T-cell (primary cell): ENCODE data around the gene SLC24A1. TPM values are rescaled to one million over a fixed set of nuclear protein-coding genes. Genes with fewer than 3 reads are reported as not detected.
"Not testable (repeated sequence)": the region's sequence is repeated elsewhere in the genome, so short reads cannot be mapped to it uniquely, and the experiment has no call there.

Experiments
- ATAC-seq, 4 experiments: fragments of 200-7000 bp in 3 of 4; fragments of 150-1000 bp in 1 of 4; cut with Tn5 transposase; replicated peaks in 1 of 4; 1 replicate in 3 of 4; 2 replicates in 1 of 4; pipeline ENCODE4 v1.10.0; 2021; ENCODE audit warnings: moderate library complexity in 3 of 4, mild to moderate bottlenecking in 2 of 4, moderate number of reproducible peaks in 1 of 4
- CTCF ChIA-PET, 2 donors: fragments of 300-600 bp; sonication (Branson Sonifier 250); formaldehyde crosslinking; loops; one replicate each; lab custom pipeline; 2022; ENCODE audit warnings: antibody characterized with exemption in 2 of 2; lab: Charles Lee
- POLR2A ChIA-PET, 2 donors: fragments of 300-600 bp; sonication (Branson Sonifier 250); formaldehyde crosslinking; loops; one replicate each; lab custom pipeline; 2022; ENCODE audit warnings: antibody characterized with exemption in 2 of 2; lab: Charles Lee
- DNase-seq, 35 experiments: peaks; one replicate each; pipeline versions ENCODE4 v3.0.0 to v3.0.0-alpha.2; 2013 to 2023
- H3K27ac ChIP-seq: one replicate; pipeline ENCODE4 v1.5.1; 2013; ENCODE audit warnings: low read length
- H3K27me3 ChIP-seq, 2 experiments: replicated peaks in 1 of 2; 1 replicate in 1 of 2; 2 replicates in 1 of 2; pipeline versions ENCODE4 v1.6.1 to v1.7.0; 2013; ENCODE audit warnings: low read length in 1 of 2, mixed read lengths in 1 of 2; ENCODE audit not compliant: control insufficient read depth in 2 of 2, insufficient read depth in 2 of 2; ENCODE audit errors: extremely low read depth in 1 of 2
- H3K36me3 ChIP-seq, 2 donors: 1 replicate in 1 of 2; 2 replicates in 1 of 2; pipeline versions ENCODE4 v1.6.1 to v1.7.0; 2013; ENCODE audit warnings: low read length in 1 of 2; ENCODE audit not compliant: control insufficient read depth in 2 of 2, insufficient read depth in 1 of 2; ENCODE audit errors: extremely low read depth in 1 of 2
- H3K4me1 ChIP-seq, 2 experiments: 1 replicate in 1 of 2; 2 replicates in 1 of 2; pipeline versions ENCODE4 v1.6.1 to v1.7.0; 2013; ENCODE audit warnings: low read length in 2 of 2, mixed read lengths in 1 of 2; ENCODE audit not compliant: insufficient read depth in 2 of 2, control insufficient read depth in 1 of 2; ENCODE audit errors: extremely low read depth in 1 of 2
- H3K4me3 ChIP-seq, 2 donors: 1 replicate in 1 of 2; 2 replicates in 1 of 2; pipeline versions ENCODE4 v1.5.1 to v1.7.0; 2013; ENCODE audit warnings: mild to moderate bottlenecking in 2 of 2, low read length in 1 of 2, moderate library complexity in 1 of 2; ENCODE audit not compliant: control insufficient read depth in 1 of 2; ENCODE audit errors: extremely low read depth in 1 of 2
- H3K9me3 ChIP-seq: 2 replicates; pipeline ENCODE4 v1.7.0; 2013
- H3K27ac Mint-ChIP-seq, 2 donors: one replicate each; pipeline ENCODE4 v1.8.0; 2020 to 2021; ENCODE audit warnings: mild to moderate bottlenecking in 2 of 2, mixed read lengths in 2 of 2
- H3K27me3 Mint-ChIP-seq, 2 donors: one replicate each; pipeline ENCODE4 v1.8.0; 2021 to 2022; ENCODE audit warnings: mixed read lengths in 2 of 2
- H3K36me3 Mint-ChIP-seq: one replicate; pipeline ENCODE4 v1.8.0; 2021; ENCODE audit warnings: mixed read lengths
- H3K4me1 Mint-ChIP-seq, 3 donors: one replicate each; pipeline ENCODE4 v1.8.0; 2020 to 2022; ENCODE audit warnings: mixed read lengths in 3 of 3, mild to moderate bottlenecking in 1 of 3
- H3K4me3 Mint-ChIP-seq, 3 donors: one replicate each; pipeline ENCODE4 v1.8.0; 2020 to 2022; ENCODE audit warnings: mild to moderate bottlenecking in 3 of 3, mixed read lengths in 3 of 3, moderate library complexity in 3 of 3
- H3K9me3 Mint-ChIP-seq, 3 donors: one replicate each; pipeline ENCODE4 v1.8.0; 2020 to 2022; ENCODE audit warnings: mixed read lengths in 3 of 3
- WGBS: methylation state at CpG from one replicate; pipeline ENCODE4 v1.1.5; 2013; ENCODE audit warnings: missing lambda C conversion rate; ENCODE audit not compliant: insufficient coverage; 5-methylcytosine and 5-hydroxymethylcytosine counted together
- total RNA-seq, 35 experiments: library from RNA in 6 of 35; stranded (reverse) in 6 of 35; fragments of 120-200 nt in 1 of 35; gene quantifications; one replicate each; pipeline versions ENCODE4 v1.2.1 to v1.2.4 and lab custom pipeline; 2013 to 2026

Gene SLC24A1
- total RNA-seq, 5 donors from 2014 or later (not counting 1 experiment from before 2014, with no cell fraction given) = 4.1 to 6.5 (median 5.0) TPM

GRCh38 chr15:65612949-65613744 is 8.6 kb upstream of the SLC24A1 start:
- Mint-ChIP-seq H3K4me3 (no peak overlapping the region), H3K36me3 (no peaks in the 10 kb centered on the region), H3K27me3 (no peaks in the 10 kb centered on the region), H3K27ac (peak overlapping the region in 1 of 2 donors; percentile 3), H3K4me1 (peaks cover 30 to 39% (median 38%) of the 10 kb centered on the region in 3 donors), H3K9me3 (no peaks in the 10 kb centered on the region)
- WGBS = 92% methylated on average over 2 of the region's 6 CpGs
- Histone ChIP-seq H3K4me3 (no peak overlapping the region), H3K9me3 (no peaks in the 10 kb centered on the region), H3K27me3 (no peaks in the 10 kb centered on the region), H3K27ac (no peak overlapping the region), H3K4me1 (peaks cover 6 to 30% of the 10 kb centered on the region in 2 experiments), H3K36me3 (no peaks in the 10 kb centered on the region)
- ChIA-PET POLR2A (no interaction called here), CTCF (no interaction called here)
- DNase-seq (no peak), ATAC-seq (no peak)

GRCh38 chr15:65615887-65616286 is 5.9 kb upstream of the SLC24A1 start:
- H3K27ac ChIP-seq, H3K9me3 ChIP-seq, DNase-seq, POLR2A ChIA-PET, H3K36me3 Mint-ChIP-seq, H3K27me3 Mint-ChIP-seq, H3K4me3 ChIP-seq, H3K9me3 Mint-ChIP-seq, H3K27me3 ChIP-seq, H3K27ac Mint-ChIP-seq, H3K36me3 ChIP-seq, H3K4me3 Mint-ChIP-seq, CTCF ChIA-PET, ATAC-seq: not testable (repeated sequence)
- H3K4me1 ChIP-seq = peaks cover 6 to 18% of the 10 kb centered on the region in 2 experiments
- H3K4me1 Mint-ChIP-seq = peaks cover 16 to 22% (median 21%) of the 10 kb centered on the region in 3 donors
- no CpG with 5 or more reads among the region's 1 CpG for WGBS

- Mint-ChIP-seq H3K27me3 (no peaks in the 10 kb centered on the region), H3K4me3 (no peak overlapping the region), H3K4me1 (peaks cover 0 to 2% (median 0%) of the 10 kb centered on the region in 3 donors), H3K36me3 (peaks cover 13% of the 10 kb centered on the region), H3K27ac (no peak overlapping the region), H3K9me3 (no peaks in the 10 kb centered on the region)
- Histone ChIP-seq H3K9me3 (no peaks in the 10 kb centered on the region), H3K4me3 (no peak overlapping the region), H3K4me1 (no peaks in the 10 kb centered on the region), H3K27ac (no peak overlapping the region), H3K36me3 (peaks cover 0 to 2% of the 10 kb centered on the region in 2 donors), H3K27me3 (no peaks in the 10 kb centered on the region)
- no peak for ATAC-seq
- ChIA-PET POLR2A (no interaction called here), CTCF (no interaction called here)
- WGBS = 83% methylated on average over 2 of the region's 5 CpGs
- DNase-seq = no peak
Measured at GRCh38 chr15:65618560-65619109, 3.1 kb upstream of the SLC24A1 start.

GRCh38 chr15:65619626-65620290 is 2.0 kb upstream of the SLC24A1 start:
- ChIA-PET CTCF (no interaction called here), POLR2A (no interaction called here)
- Mint-ChIP-seq H3K27me3 (no peaks in the 10 kb centered on the region), H3K36me3 (peaks cover 20% of the 10 kb centered on the region), H3K27ac (no peak overlapping the region), H3K9me3 (no peaks in the 10 kb centered on the region), H3K4me3 (no peak overlapping the region), H3K4me1 (no peaks in the 10 kb centered on the region)
- no peak for DNase-seq
- Histone ChIP-seq H3K27ac (no peak overlapping the region), H3K36me3 (peaks cover 0 to 2% of the 10 kb centered on the region in 2 donors), H3K4me1 (no peaks in the 10 kb centered on the region), H3K9me3 (no peaks in the 10 kb centered on the region), H3K4me3 (no peak overlapping the region), H3K27me3 (no peaks in the 10 kb centered on the region)
- WGBS = 100% methylated on average over 1 of the region's 5 CpGs
- ATAC-seq = no peak

GRCh38 chr15:65620833-65621232 is 905 bp upstream of the SLC24A1 start:
- DNase-seq (no peak), ATAC-seq (no peak)
- Histone ChIP-seq H3K27me3 (no peaks in the 10 kb centered on the region), H3K9me3 (no peaks in the 10 kb centered on the region), H3K27ac (no peak overlapping the region), H3K4me3 (no peak overlapping the region), H3K36me3 (peaks cover 0 to 8% of the 10 kb centered on the region in 2 donors), H3K4me1 (no peaks in the 10 kb centered on the region)
- no CpG with 5 or more reads among the region's 2 CpGs for WGBS
- no peaks in the 10 kb centered on the region for H3K27me3 Mint-ChIP-seq
- no peaks in the 10 kb centered on the region for H3K9me3 Mint-ChIP-seq
- H3K27ac Mint-ChIP-seq = no peak overlapping the region
- H3K36me3 Mint-ChIP-seq = peaks cover 30% of the 10 kb centered on the region
- no peaks in the 10 kb centered on the region for H3K4me1 Mint-ChIP-seq
- CTCF ChIA-PET = no interaction called here
- POLR2A ChIA-PET = no interaction called here
- H3K4me3 Mint-ChIP-seq = no peak overlapping the region

GRCh38 chr15:65623103-65623502 is 1.4 kb downstream of the SLC24A1 start:
- no peak overlapping the region for H3K4me3 Mint-ChIP-seq
- ChIA-PET CTCF (interaction anchor here in 1 of 2 donors (0.6 kb wide), 1 partner anchor 21 kb away, joined by 4 read pairs; no protein-coding TSS in a partner anchor), POLR2A (interaction anchor here in 1 of 2 donors (0.5 kb wide), 1 partner anchor 13 kb away, joined by 10 read pairs; no protein-coding TSS in a partner anchor)
- Histone ChIP-seq H3K4me1 (no peaks in the 10 kb centered on the region), H3K27ac (no peak overlapping the region), H3K27me3 (no peaks in the 10 kb centered on the region), H3K4me3 (no peak overlapping the region), H3K36me3 (peaks cover 0 to 8% of the 10 kb centered on the region in 2 donors), H3K9me3 (no peaks in the 10 kb centered on the region)
- no peak overlapping the region for H3K27ac Mint-ChIP-seq
- peaks cover 36% of the 10 kb centered on the region for H3K36me3 Mint-ChIP-seq
- ATAC-seq (no peak), DNase-seq (no peak)
- H3K27me3 Mint-ChIP-seq = no peaks in the 10 kb centered on the region
- no peaks in the 10 kb centered on the region for H3K4me1 Mint-ChIP-seq
- no peaks in the 10 kb centered on the region for H3K9me3 Mint-ChIP-seq
